CD4-positive, alpha-beta T cell treated with Interleukin-17A for 1 hour (primary cell): ENCODE measurements around the gene CZIB.
"Not testable (repeated sequence)": the region's sequence is repeated elsewhere in the genome, so short reads cannot be mapped to it uniquely, and the experiment has no call there.

Experiments used
- DNase-seq: peaks from one replicate; pipeline ENCODE4 v3.0.0-alpha.2; 2020

Gene CZIB

GRCh38 chr1:53188099-53188498 lies 32.3 kb downstream of the CZIB start:
- DNase-seq = no peak

DNA sequence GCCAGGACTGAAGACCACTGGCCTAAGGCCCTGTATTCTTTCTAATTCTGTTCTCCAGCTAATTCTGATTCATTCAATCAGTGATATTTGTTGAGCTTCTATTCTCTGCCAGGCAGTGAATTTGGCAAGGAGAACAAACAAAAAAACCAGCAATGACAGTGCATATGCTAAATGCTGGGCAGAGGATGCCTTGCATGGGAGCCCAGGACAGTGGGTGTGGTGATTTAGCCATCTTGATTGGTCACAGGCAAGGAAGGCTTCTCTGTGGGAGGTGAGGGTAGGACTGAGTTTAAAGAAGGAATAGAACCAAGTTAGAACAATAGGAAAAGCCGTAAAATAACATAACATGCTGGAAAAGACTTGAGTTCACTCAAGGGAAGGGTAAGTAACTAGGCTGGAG lies 33.0 kb downstream of the CZIB start:
- no peak for DNase-seq

GRCh38 chr1:53186533-53186932 lies 33.9 kb downstream of the CZIB start:
- no peak for DNase-seq

GRCh38 chr1:53185955-53186297 lies 34.5 kb downstream of the CZIB start:
- not testable (repeated sequence) for DNase-seq

DNA sequence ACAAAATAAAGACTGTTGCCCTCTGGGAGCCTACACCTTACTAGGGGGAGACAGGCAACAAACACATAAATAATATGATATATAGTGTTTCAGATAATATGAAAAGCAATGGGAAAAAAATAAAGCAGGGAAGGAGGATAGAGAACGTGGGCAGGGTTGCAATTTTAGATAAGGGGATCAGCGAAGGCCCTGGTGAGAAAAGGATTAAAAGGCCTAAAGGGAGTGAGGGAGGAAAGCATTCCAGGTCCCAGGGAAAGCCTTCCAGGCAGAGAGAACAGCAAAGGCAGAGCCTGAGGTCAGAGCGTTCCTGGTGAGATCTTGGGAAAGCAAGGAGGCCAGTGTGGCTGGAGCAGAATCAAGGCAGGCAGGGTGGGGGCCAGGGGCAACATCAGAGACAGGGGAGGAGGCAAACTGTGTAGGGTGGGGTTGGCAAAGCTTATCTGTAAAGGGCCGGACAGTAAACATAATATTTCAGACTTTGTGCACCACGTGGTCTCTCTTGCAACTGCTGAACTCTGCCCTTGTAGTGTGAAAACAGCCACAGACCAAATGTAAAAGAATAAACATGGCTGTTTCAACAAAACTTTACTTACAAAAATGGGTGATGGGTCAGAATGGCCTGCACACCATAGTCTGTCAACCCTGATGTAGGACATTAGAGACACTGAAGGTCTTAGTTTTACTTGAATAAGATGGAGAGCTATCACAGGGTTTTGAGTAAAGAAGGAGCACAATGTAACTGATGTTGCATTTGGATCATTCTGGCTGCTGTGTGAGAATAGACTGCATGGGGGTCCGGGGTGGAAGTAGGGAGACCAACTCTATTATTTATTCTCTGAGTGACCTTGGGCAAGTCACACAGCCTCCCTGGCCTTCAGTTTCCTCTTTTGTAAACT lies 37.1 kb downstream of the CZIB start:
- DNase-seq = no peak

- DNase-seq = no peak
Observed at GRCh38 chr1:53182716-53183094, 37.7 kb downstream of the CZIB start.

- peak; percentile 82 for DNase-seq
Observed at GRCh38 chr1:53182111-53182593, 38.3 kb downstream of the CZIB start.

GRCh38 chr1:53180951-53181350 lies 39.5 kb downstream of the CZIB start:
- DNase-seq = no peak

- no peak for DNase-seq
Observed at GRCh38 chr1:53180226-53180625, 40.2 kb downstream of the CZIB start.

GRCh38 chr1:53176452-53177208 lies 43.8 kb downstream of the CZIB start:
- DNase-seq = no peak

- no peak for DNase-seq
Observed at GRCh38 chr1:53174971-53175913, 45.2 kb downstream of the CZIB start.

- peak; percentile 20 for DNase-seq
Observed at GRCh38 chr1:53172426-53173128, 47.9 kb downstream of the CZIB start.

- DNase-seq = no peak
Observed at GRCh38 chr1:53166912-53167311, 53.5 kb downstream of the CZIB start.

- no peak for DNase-seq
Observed at GRCh38 chr1:53166366-53166765, 54.1 kb downstream of the CZIB start.

GRCh38 chr1:53165408-53165961 lies 54.9 kb downstream of the CZIB start:
- DNase-seq = no peak
